Measurements from ENCODE around the gene ACP5.

GRCh38 chr19:11538232-11539036 lies 39.0 kb downstream of the ACP5 start, which contains the start of gene CNN1:
- no peak for TF ChIP-seq EZH2 (IDR thresholded peaks at IDR 0.05; ENCODE audit: low read depth)
- TF ChIP-seq CTCF (conservative IDR thresholded peaks at IDR 0.05) = no peak

Measured in PC-9 (cell line).